Osteocyte (in vitro differentiated cells): ENCODE measurements around the gene KLRK1. TPM values are rescaled to one million over a fixed set of nuclear protein-coding genes. Genes with fewer than 3 reads are reported as not detected.

ENCODE experiments used
- total RNA-seq: library from RNA; stranded (reverse); gene quantifications from 2 replicates; pipeline ENCODE4 v1.2.1, GENCODE V29; 2021

Gene KLRK1
- total RNA-seq, 1 donor from 2014 or later, result 3.2 TPM

Other genes starting within 250 kb of the KLRK1 start
- not detected in 2 replicates for gene OLR1, start 217.9 kb downstream of the KLRK1 start, total RNA-seq
- not detected in 2 replicates for gene TMEM52B, start 211.0 kb downstream of the KLRK1 start, total RNA-seq
- gene GABARAPL1, start 177.2 kb downstream of the KLRK1 start, total RNA-seq, result 72.3 and 74.7 TPM in 2 replicates
- 0.03 and 0.37 TPM in 2 replicates for gene KLRD1, start 82.2 kb downstream of the KLRK1 start, total RNA-seq
- gene KLRC4, start 19.7 kb upstream of the KLRK1 start, total RNA-seq, result 3.1 and 3.3 TPM in 2 replicates
- 4.9 and 6.7 TPM in 2 replicates for gene KLRC3, start 30.6 kb upstream of the KLRK1 start, total RNA-seq
- 3.0 and 3.6 TPM in 2 replicates for gene KLRC2, start 46.0 kb upstream of the KLRK1 start, total RNA-seq
- not detected in 2 replicates for gene KLRC1, start 63.3 kb upstream of the KLRK1 start, total RNA-seq
- 0.73 and 0.97 TPM in 2 replicates for gene EIF2S3B, start 115.8 kb upstream of the KLRK1 start, total RNA-seq
- gene MAGOHB, start 223.6 kb upstream of the KLRK1 start, total RNA-seq, result 26.8 and 28.1 TPM in 2 replicates